ENCODE measurements around the gene LAMB4. TPM values are rescaled to one million over a fixed set of nuclear protein-coding genes. Genes with fewer than 3 reads are reported as not detected.

The LAMB4 gene
- polyA plus RNA-seq, 1 of the 3 experiments (the other 2 are of a cell fraction) = 0.36 TPM

GRCh38 chr7:108001764-108002725, 128.1 kb downstream of the LAMB4 start (continued):
- TF ChIP-seq EZH2phosphoT487 (IDR thresholded peaks at IDR 0.05; ENCODE audit: borderline replicate concordance, low read depth) = no peak
- TF ChIP-seq MXI1 (IDR thresholded peaks at IDR 0.05; ENCODE audit: low read depth, low read length) = peak; percentile 79
- no peak for TF ChIP-seq JUND (IDR thresholded peaks at IDR 0.05)
- TF ChIP-seq RAD21 (IDR thresholded peaks at IDR 0.05; ENCODE audit: low read length) = no peak
- peak; percentile 42 for TF ChIP-seq NRF1 (IDR thresholded peaks at IDR 0.05; ENCODE audit: low read depth, low read length)
- TF ChIP-seq POLR2AphosphoS5 (IDR thresholded peaks at IDR 0.05; ENCODE audit: low read depth, low read length) = no peak; the same call in 1 of the 2 replicates
- no peak for TF ChIP-seq YY1 (IDR thresholded peaks at IDR 0.05; ENCODE audit: low read depth)
- no peak for TF ChIP-seq TEAD4 (IDR thresholded peaks at IDR 0.05; ENCODE audit: borderline replicate concordance, insufficient read depth)
- TF ChIP-seq ELF1 (IDR thresholded peaks at IDR 0.05) = no peak
- TF ChIP-seq USF2 (IDR thresholded peaks at IDR 0.05; ENCODE audit: borderline replicate concordance, low read depth, low read length) = no peak
- TF ChIP-seq TAF1 (IDR thresholded peaks at IDR 0.05; ENCODE audit: borderline replicate concordance, low read depth, low read length) = peak; percentile 41; the same call in 1 of the 2 replicates
- TF ChIP-seq GATA2 (CRISPR knock-in tag; IDR thresholded peaks at IDR 0.05) = no peak; the same call in none of the 2 replicates
- TF ChIP-seq EP300 (IDR thresholded peaks at IDR 0.05; ENCODE audit: borderline replicate concordance in 1 of 2, low read depth in 1 of 2, low read length in 1 of 2) = peak; percentile 51 to 62; a peak in 2 of 4 replicates
- TF ChIP-seq TCF12 (IDR thresholded peaks at IDR 0.05) = peak; percentile 95

- DNase-seq = peak; percentile 70
- H3K4me1 ChIP-seq (ENCODE audit: control insufficient read depth in 1 of 2, insufficient read depth in 2 of 2, low read depth in 1 of 2, low read length in 1 of 2) = peaks cover 50 to 57% of the 10 kb centered on the region in 2 experiments
- no peaks in the 10 kb centered on the region for H3K9me3 ChIP-seq
- ChIA-PET POLR2A (interaction anchor here (0.5 to 2.5 kb wide), 10 partner anchors 9 to 838 kb away, joined by 3 to 16 read pairs (median 3); partner anchors contain the start of gene DLD), CTCF (interaction anchor here (0.6 to 6.4 kb wide), 16 partner anchors 9 to 402 kb away, joined by 3 to 33 read pairs (median 4); partner anchors contain the start of gene DLD)
- H3K4me3 ChIP-seq (ENCODE audit: low read depth in 2 of 2, low read length in 1 of 2) = peak overlapping the region; percentile 92 to 95
- peaks cover 52% of the 10 kb centered on the region for H3K79me2 ChIP-seq (ENCODE audit: insufficient read depth)
- H4K20me1 ChIP-seq (ENCODE audit: insufficient read depth) = no peaks in the 10 kb centered on the region
- peak overlapping the region; percentile 96 for H3K9ac ChIP-seq
- 17% methylated on average over 34 of the region's 37 CpGs for WGBS (ENCODE audit: low lambda C conversion rate)
- H3K27me3 ChIP-seq (ENCODE audit: insufficient read depth) = no peaks in the 10 kb centered on the region
- peaks cover 42 to 48% of the 10 kb centered on the region in 2 experiments for H3K36me3 ChIP-seq (replicated peaks in 1 of 2; ENCODE audit: control insufficient read depth in 1 of 2, insufficient read depth in 2 of 2, low read length in 1 of 2)
- H3K4me2 ChIP-seq = peak overlapping the region; percentile 93
- no peaks in the 10 kb centered on the region for H3K9me2 ChIP-seq
- no peak overlapping the region for H2AFZ ChIP-seq (ENCODE audit: low read depth)
- H3F3A ChIP-seq (replicated peaks; ENCODE audit: insufficient read depth) = peaks cover 66% of the 10 kb centered on the region
- H3K27ac ChIP-seq (ENCODE audit: low read depth in 2 of 2, low read length in 1 of 2) = peak overlapping the region; percentile 93 to 100
- TF ChIP-seq PBX3 (IDR thresholded peaks at IDR 0.05) (no peak), FOXJ3 (CRISPR knock-in tag; IDR thresholded peaks at IDR 0.05) (no peak), USF2 (IDR thresholded peaks at IDR 0.05; ENCODE audit: borderline replicate concordance, low read depth, low read length) (no peak), NRF1 (IDR thresholded peaks at IDR 0.05; ENCODE audit: low read depth, low read length) (peak; percentile 65), TCF12 (IDR thresholded peaks at IDR 0.05) (no peak), RAD21 (IDR thresholded peaks at IDR 0.05; ENCODE audit: low read length) (peak; percentile 50), RCOR1 (IDR thresholded peaks at IDR 0.05; ENCODE audit: low read length) (0 out of 2 replicates have a peak, but pooled peaks have one; percentile 19), FOXM1 (IDR thresholded peaks at IDR 0.05; ENCODE audit: low read depth) (no peak), POLR2AphosphoS5 (IDR thresholded peaks at IDR 0.05; ENCODE audit: low read depth, low read length) (no peak; the same call in 1 of the 2 replicates), ELF1 (IDR thresholded peaks at IDR 0.05) (no peak), GATA2 (CRISPR knock-in tag; IDR thresholded peaks at IDR 0.05) (no peak), RFX5 (IDR thresholded peaks at IDR 0.05; ENCODE audit: low read length) (no peak), NFIC (IDR thresholded peaks at IDR 0.05; ENCODE audit: borderline replicate concordance) (no peak), MXI1 (IDR thresholded peaks at IDR 0.05; ENCODE audit: low read depth, low read length) (no peak), ZBTB33 (IDR thresholded peaks at IDR 0.05; ENCODE audit: borderline replicate concordance, low read depth) (no peak), EP300 (IDR thresholded peaks at IDR 0.05; ENCODE audit: borderline replicate concordance in 1 of 2, low read depth in 1 of 2, low read length in 1 of 2) (peak in 1 of 2 experiments; percentile 22; a peak in 1 of 4 replicates), RXRA (IDR thresholded peaks at IDR 0.05; ENCODE audit: borderline replicate concordance, low read depth) (no peak)
Measured at GRCh38 chr7:108000875-108001763, 129.0 kb downstream of the LAMB4 start.
